ENCODE results near the gene MEF2D. TPM values are rescaled to one million over a fixed set of nuclear protein-coding genes. Genes with fewer than 3 reads are reported as not detected.

Gene MEF2D
- total RNA-seq, 6 experiments from 2014 or later: 13.3 to 17.1 (median 15.0) TPM

DNA sequence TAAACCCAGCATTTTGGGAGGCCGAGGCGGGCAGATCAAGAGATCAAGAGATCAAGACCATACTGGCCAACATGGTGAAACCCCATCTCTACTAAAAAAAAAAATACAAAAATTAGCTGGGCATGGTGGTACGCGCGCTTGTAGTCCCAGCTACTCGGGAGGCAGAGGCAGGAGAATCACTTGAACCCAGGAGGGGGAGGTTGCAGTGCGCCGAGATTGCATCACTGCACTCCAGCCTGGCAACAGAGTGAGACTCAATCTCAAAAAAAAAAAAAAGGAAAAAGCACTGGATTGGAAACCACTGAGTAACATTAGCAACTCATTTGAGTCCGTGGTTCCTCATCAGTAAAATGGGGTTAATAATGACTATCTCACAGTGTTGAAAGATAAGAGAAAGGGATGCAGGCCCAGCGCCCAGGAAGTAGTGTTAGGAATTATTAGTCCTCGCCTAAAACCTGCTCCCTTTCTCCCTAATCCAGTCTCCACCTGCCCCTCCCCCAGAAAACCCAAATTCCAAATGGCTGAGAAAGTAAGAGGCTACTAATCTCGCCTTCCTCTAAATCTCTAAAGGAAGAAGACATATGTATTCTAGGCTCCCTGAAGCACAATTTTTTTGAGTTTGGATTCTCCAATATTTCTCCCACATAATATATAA lies 82.0 kb downstream of the MEF2D start:
- 67% methylated on average over 9 of the region's 12 CpGs for WGBS (ENCODE audit: insufficient coverage, low coverage, low lambda C conversion rate, missing lambda C conversion rate)
- ATAC-seq (no peak), DNase-seq (no peak)
- Histone ChIP-seq H3K9me3 (no peaks in the 10 kb centered on the region), H3K36me3 (no peaks in the 10 kb centered on the region), H3K27me3 (peaks cover 7 to 32% of the 10 kb centered on the region in 2 donors), H3K4me1 (peaks cover 0 to 20% (median 8%) of the 10 kb centered on the region in 4 donors), H3K27ac (no peak overlapping the region), H3K4me3 (no peak overlapping the region)
- no peak for TF ChIP-seq POLR2A (IDR thresholded peaks at IDR 0.05)
- TF ChIP-seq, protein P1, sequence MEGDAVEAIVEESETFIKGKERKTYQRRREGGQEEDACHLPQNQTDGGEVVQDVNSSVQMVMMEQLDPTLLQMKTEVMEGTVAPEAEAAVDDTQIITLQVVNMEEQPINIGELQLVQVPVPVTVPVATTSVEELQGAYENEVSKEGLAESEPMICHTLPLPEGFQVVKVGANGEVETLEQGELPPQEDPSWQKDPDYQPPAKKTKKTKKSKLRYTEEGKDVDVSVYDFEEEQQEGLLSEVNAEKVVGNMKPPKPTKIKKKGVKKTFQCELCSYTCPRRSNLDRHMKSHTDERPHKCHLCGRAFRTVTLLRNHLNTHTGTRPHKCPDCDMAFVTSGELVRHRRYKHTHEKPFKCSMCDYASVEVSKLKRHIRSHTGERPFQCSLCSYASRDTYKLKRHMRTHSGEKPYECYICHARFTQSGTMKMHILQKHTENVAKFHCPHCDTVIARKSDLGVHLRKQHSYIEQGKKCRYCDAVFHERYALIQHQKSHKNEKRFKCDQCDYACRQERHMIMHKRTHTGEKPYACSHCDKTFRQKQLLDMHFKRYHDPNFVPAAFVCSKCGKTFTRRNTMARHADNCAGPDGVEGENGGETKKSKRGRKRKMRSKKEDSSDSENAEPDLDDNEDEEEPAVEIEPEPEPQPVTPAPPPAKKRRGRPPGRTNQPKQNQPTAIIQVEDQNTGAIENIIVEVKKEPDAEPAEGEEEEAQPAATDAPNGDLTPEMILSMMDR (IDR thresholded peaks at IDR 0.05): no peak
- intact Hi-C loops (cut with DNase I): no loop called here

DNA sequence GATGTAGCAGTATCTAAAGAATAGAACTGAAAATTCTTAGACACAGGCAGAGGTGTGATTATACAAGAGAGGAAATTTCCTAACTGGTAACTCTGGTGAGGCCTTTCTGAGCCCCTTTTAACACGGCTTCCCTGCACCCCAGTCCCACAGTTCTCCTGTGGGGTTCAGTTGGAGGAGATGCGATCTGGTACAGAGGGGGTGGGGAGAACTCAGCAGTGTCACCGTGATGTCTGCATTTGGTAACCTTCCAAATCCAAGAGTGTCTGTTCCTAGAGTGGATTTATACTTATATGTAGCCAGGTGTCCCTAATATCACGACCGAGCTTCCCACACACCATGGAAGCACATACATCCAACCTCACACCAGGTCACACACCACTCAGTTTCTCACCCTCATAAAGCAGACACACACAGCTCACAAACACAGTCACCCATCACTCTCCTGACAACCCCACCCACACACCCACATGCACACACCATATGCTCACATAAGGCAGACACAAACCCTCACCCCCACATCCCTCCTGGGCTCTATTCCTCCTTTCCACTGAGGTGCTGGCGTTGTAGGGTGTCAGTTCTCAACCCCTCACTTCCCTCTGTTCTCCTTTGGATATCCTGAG lies 83.1 kb downstream of the MEF2D start:
- ATAC-seq (no peak), DNase-seq (no peak)
- H3K27me3 ChIP-seq: peaks cover 7 to 32% of the 10 kb centered on the region in 2 donors
- no peaks in the 10 kb centered on the region for H3K36me3 ChIP-seq
- H3K4me1 ChIP-seq: peaks cover 0 to 20% (median 8%) of the 10 kb centered on the region in 4 donors
- no peak overlapping the region for H3K27ac ChIP-seq
- TF ChIP-seq, protein P1 (IDR thresholded peaks at IDR 0.05): no peak
- no peak for TF ChIP-seq POLR2A (IDR thresholded peaks at IDR 0.05)
- H3K9me3 ChIP-seq: no peaks in the 10 kb centered on the region
- intact Hi-C loops (cut with DNase I): no loop called here
- 62% methylated on average over 4 of the region's 6 CpGs for WGBS (ENCODE audit: insufficient coverage, low coverage, low lambda C conversion rate, missing lambda C conversion rate)
- no peak overlapping the region for H3K4me3 ChIP-seq

DNA sequence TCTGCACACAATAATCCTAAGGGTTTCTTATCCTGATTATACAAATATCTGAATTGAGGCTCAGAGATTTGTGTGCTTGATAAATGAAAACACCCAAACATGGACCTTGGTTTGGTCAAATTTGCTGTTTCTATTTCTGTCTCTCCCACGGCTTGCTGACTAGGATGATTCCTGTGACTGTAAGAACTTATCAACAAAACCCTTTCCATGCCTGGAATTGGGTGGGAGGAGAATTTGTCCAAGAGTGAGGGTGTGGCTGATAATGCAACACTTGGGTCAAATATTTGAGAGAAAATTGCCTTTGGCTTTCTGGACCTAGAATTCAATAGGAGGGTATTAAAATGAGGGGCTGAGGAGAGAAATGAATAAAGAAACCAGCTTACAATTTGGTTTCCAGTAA lies 83.6 kb downstream of the MEF2D start:
- 14% methylated on average over 1 of the region's 1 CpG for WGBS (ENCODE audit: insufficient coverage, low coverage, low lambda C conversion rate, missing lambda C conversion rate)
- intact Hi-C loops (cut with DNase I): no loop called here
- peaks cover 4 to 32% of the 10 kb centered on the region in 2 donors for H3K27me3 ChIP-seq
- no peak overlapping the region for H3K27ac ChIP-seq
- DNase-seq (no peak), ATAC-seq (no peak)
- H3K9me3 ChIP-seq: no peaks in the 10 kb centered on the region
- no peaks in the 10 kb centered on the region for H3K36me3 ChIP-seq
- peaks cover 0 to 20% (median 8%) of the 10 kb centered on the region in 4 donors for H3K4me1 ChIP-seq
- no peak overlapping the region for H3K4me3 ChIP-seq
- TF ChIP-seq, protein P1 (IDR thresholded peaks at IDR 0.05): no peak

DNA sequence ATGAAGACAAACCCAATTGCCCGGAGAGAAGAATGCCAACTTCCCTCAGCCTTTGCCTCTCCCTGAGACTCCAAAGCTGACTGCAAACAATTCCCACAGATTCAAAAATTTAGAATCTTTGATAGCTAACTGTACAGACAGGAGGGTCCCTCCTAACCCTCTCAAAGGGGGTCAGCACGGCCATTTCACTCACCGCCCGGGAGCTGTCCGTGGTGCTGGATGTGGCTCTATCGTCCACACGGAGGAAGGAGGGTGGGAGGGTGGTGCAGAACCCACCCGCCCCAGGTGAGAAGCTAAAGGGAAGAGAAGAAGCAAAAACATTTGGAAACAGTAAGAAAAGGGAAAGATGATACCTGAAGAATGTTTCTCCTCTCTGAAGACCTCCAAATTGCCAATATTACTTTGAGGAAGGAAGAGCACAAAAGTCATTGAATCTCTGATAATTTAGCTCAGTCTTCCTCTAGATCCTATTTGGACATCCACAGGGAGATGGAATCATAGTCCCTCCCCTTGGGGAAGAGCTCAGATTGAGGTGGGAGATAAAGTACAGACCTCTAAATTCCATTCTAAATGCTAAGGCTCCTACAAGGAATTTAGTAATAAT lies 86.0 kb downstream of the MEF2D start:
- Histone ChIP-seq H3K9me3 (no peaks in the 10 kb centered on the region), H3K36me3 (no peaks in the 10 kb centered on the region), H3K27ac (no peak overlapping the region), H3K4me1 (no peaks in the 10 kb centered on the region), H3K27me3 (peaks cover 0 to 11% of the 10 kb centered on the region in 2 donors), H3K4me3 (no peak overlapping the region)
- no peak for ATAC-seq
- 18% methylated on average over 8 of the region's 8 CpGs for WGBS (ENCODE audit: insufficient coverage, low coverage, low lambda C conversion rate, missing lambda C conversion rate)
- no peak for DNase-seq
- TF ChIP-seq POLR2A (IDR thresholded peaks at IDR 0.05): no peak
- TF ChIP-seq, protein P1 (IDR thresholded peaks at IDR 0.05): no peak
- intact Hi-C loops (cut with DNase I): no loop called here

MicroRNA genes within 50 kb of the gene (microRNA counts, 767-probe panel; counts per million panel counts)
- microRNA hsa-miR-9-5p: 237 counts per million

Small RNA genes within 50 kb of the gene (microRNA-seq; reads per million reads assigned to microRNA genes)
- 0 reads per million in 2 donors for gene MIR9-1

Small RNA genes within 50 kb of the gene (small RNA-seq; reads per million reads assigned to genes)
- gene MIR9-1: 0 reads per million in 2 experiments
- 0 reads per million in 2 experiments for gene RF00019

Other genes with a start within 250 kb of the MEF2D start
- 10 to 100 TPM; 28.1 to 58.8 (median 48.2) TPM for gene SMG5, start 217.9 kb downstream of the MEF2D start, total RNA-seq
- 1 to 10 TPM in 4 of 6 experiments, under 1 TPM in 2; 0.55 to 2.1 (median 1.5) TPM for gene TMEM79, start 216.4 kb downstream of the MEF2D start, total RNA-seq
- 10 to 100 TPM; 34.7 to 72.0 (median 55.7) TPM for gene GLMP, start 205.1 kb downstream of the MEF2D start, total RNA-seq
- gene VHLL, start 201.5 kb downstream of the MEF2D start, total RNA-seq: not detected
- 100 to 1,000 TPM in 3 of 6 experiments, 10 to 100 TPM in 3; 79.3 to 179 (median 115) TPM for gene CCT3, start 162.5 kb downstream of the MEF2D start, total RNA-seq
- gene TSACC, start 162.2 kb downstream of the MEF2D start, total RNA-seq: 1 to 10 TPM in 2 of 6 experiments, under 1 TPM in 2, not detected in 2; 0.37 to 1.1 (median 0.99) TPM
- gene RHBG, start 131.6 kb downstream of the MEF2D start, total RNA-seq: 1 to 10 TPM in 2 of 6 experiments, under 1 TPM in 2, not detected in 2; 0.42 to 1.6 (median 1.1) TPM
- 1 to 10 TPM in 3 of 6 experiments, under 1 TPM in 3; 0.07 to 2.6 (median 0.95) TPM for gene IQGAP3, start 71.8 kb upstream of the MEF2D start, total RNA-seq
- under 1 TPM in 1 of 6 experiments, not detected in 5; 0.31 TPM for gene TTC24, start 78.9 kb upstream of the MEF2D start, total RNA-seq
- gene NAXE, start 91.0 kb upstream of the MEF2D start, total RNA-seq: 10 to 100 TPM; 37.7 to 72.3 (median 49.4) TPM
- gene GPATCH4, start 100.7 kb upstream of the MEF2D start, total RNA-seq: 10 to 100 TPM in 4 of 6 experiments, 1 to 10 TPM in 2; 7.0 to 25.3 (median 12.4) TPM
- not detected for gene HAPLN2, start 118.6 kb upstream of the MEF2D start, total RNA-seq
- gene BCAN, start 141.3 kb upstream of the MEF2D start, total RNA-seq: not detected
- gene NES, start 176.6 kb upstream of the MEF2D start, total RNA-seq: 1 to 10 TPM; 1.1 to 7.5 (median 2.6) TPM
- gene CRABP2, start 204.8 kb upstream of the MEF2D start, total RNA-seq: under 1 TPM in 1 of 6 experiments, not detected in 5; 0.24 TPM
- gene METTL25B, start 227.7 kb upstream of the MEF2D start, total RNA-seq: 10 to 100 TPM; 11.6 to 25.7 (median 20.6) TPM
- gene ISG20L2, start 228.0 kb upstream of the MEF2D start, total RNA-seq: 10 to 100 TPM; 10.3 to 14.1 (median 12.2) TPM
- gene MRPL24, start 240.3 kb upstream of the MEF2D start, total RNA-seq: 10 to 100 TPM; 47.2 to 83.2 (median 61.4) TPM

All from right lobe of liver (tissue), 6 donors.